Airway epithelial cell (primary cell): Measurements from ENCODE around the gene OR1S2. TPM values are rescaled to one million over a fixed set of nuclear protein-coding genes. Genes with fewer than 3 reads are reported as not detected.

Source experiments
- total RNA-seq: library from RNA; depleted of rRNA; stranded (reverse); fragments of >200 nt; gene quantifications from 2 replicates; pipeline ENCODE4 v1.2.3, GENCODE V29; 2015

OR1S2 gene
- total RNA-seq = not detected in 2 replicates

DNA sequence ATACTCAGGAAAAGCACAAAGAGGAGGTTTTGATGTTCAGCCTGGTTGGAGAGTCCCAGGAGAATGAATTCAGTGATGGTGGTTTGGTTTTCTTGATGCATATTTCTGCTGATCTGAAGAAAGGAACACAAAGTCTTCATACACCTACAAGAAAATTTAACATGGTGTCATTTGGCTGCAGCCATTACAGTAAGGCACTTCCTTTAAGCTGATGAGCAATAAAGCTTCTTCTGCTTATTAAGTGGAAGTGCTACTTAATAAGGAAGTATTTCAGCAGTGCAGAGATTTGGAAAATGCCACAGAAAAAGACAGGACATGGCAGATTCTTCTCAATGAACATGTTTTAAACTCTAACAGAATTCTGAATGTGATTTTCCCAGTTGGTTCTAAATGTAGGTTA is at the start of gene OR1S2:
OR1S2 (minus strand) TSS at position 101 of the 400 bp plus-strand sequence; CDS start at position 101, 0 bp downstream.

DNA sequence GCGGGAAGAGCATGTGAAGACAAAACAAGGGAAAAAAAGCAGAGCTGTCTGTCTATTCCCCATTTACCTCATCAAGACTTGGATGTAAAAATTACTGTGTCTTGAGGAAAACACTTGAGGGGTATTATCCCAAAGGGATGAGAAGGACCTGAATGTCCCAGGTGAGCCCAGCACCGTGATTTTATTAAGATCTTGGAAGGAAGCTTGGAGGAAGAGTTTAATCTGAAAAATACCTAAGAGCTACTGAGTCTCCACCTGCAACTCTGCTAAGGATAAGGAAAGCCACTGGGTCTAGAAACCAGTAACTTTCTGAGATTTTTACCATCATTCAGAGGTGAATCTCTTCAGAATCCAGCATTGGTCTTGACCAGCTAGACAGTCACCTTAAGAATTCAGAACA is 8.5 kb upstream of the OR1S2 start, which contains the start of gene OR1S1:
OR1S1 (plus strand) TSS at position 301 of the 400 bp plus-strand sequence.

DNA sequence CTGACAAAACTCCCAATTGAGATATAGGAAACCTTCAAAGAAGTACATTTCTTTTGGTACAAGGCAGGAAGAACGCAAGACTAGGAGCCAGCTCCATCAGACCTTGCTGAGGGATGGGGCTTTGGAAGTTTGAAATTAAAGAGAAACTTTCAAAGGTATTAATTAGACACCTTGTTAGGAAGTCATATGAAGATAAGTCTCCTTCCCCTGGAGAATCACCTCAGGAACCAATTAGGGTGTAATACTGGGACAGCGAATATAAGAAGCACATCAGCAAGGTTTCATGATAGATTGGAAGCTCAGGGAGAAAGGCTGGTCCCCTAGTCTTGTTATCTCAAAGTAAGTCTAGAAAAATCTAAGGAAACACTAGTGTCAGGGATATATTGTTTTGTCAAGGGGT is 15.2 kb downstream of the OR1S2 start, which contains the start of gene OR9Q2:
OR9Q2 (plus strand) TSS at position 301 of the 400 bp plus-strand sequence. CDS start 1,421 bp downstream, outside the sequence.

Other genes starting within 250 kb of the OR1S2 start
- not detected in 2 replicates for gene OR9Q1, start 180.3 kb downstream of the OR1S2 start, total RNA-seq
- not detected in 2 replicates for gene OR6Q1, start 173.2 kb downstream of the OR1S2 start, total RNA-seq
- gene OR9I1, start 78.6 kb downstream of the OR1S2 start, total RNA-seq = not detected in 2 replicates
- not detected in 2 replicates for gene OR9Q2, start 15.1 kb downstream of the OR1S2 start, total RNA-seq
- not detected in 2 replicates for gene OR1S1, start 8.6 kb upstream of the OR1S2 start, total RNA-seq
- not detected in 2 replicates for gene OR10Q1, start 24.8 kb upstream of the OR1S2 start, total RNA-seq
- gene OR10W1, start 64.1 kb upstream of the OR1S2 start, total RNA-seq = not detected in 2 replicates
- not detected in 2 replicates for gene OR5B17, start 154.9 kb upstream of the OR1S2 start, total RNA-seq
- not detected in 2 replicates for gene OR5B3, start 202.7 kb upstream of the OR1S2 start, total RNA-seq
- not detected in 2 replicates for gene OR5B2, start 224.0 kb upstream of the OR1S2 start, total RNA-seq
- not detected in 2 replicates for gene OR5B12, start 238.1 kb upstream of the OR1S2 start, total RNA-seq